Omental fat pad (tissue), 4 donors: Measurements from ENCODE around the gene MPP7. TPM values are rescaled to one million over a fixed set of nuclear protein-coding genes. Genes with fewer than 3 reads are reported as not detected.

Experiments
- ATAC-seq: fragments of 150-250 bp; one replicate; pipeline ENCODE4 v1.9.1; 2016; ENCODE audit warnings: mild to moderate bottlenecking, moderate library complexity; ENCODE audit not compliant: low FRiP score
- DNase-seq: peaks from one replicate; pipeline ENCODE4 v3.0.0-alpha.2; 2019; ENCODE audit warnings: low spot score
- small RNA-seq: library from RNA; depleted of rRNA; stranded (forward); fragments of <200 nt; gene quantifications from one replicate; pipeline ENCODE3, GENCODE V24; 2016
- total RNA-seq, 4 donors: library from RNA; depleted of rRNA; stranded (reverse); fragments of >200 nt; gene quantifications; one replicate each; pipeline ENCODE4 v1.1.0, GENCODE V29; 2016
- TF ChIP-seq, protein P1 (sequence below), 3 donors: fragments of 450-650 bp; IDR thresholded peaks; one replicate each; pipeline ENCODE4 v1.5.1; 2016 to 2017; ENCODE audit warnings: antibody characterized with exemption in 3 of 3, mild to moderate bottlenecking in 3 of 3, moderate library complexity in 2 of 3

The MPP7 gene
- total RNA-seq, 4 donors from 2014 or later: 4.4 to 10.7 (median 5.9) TPM

DNA sequence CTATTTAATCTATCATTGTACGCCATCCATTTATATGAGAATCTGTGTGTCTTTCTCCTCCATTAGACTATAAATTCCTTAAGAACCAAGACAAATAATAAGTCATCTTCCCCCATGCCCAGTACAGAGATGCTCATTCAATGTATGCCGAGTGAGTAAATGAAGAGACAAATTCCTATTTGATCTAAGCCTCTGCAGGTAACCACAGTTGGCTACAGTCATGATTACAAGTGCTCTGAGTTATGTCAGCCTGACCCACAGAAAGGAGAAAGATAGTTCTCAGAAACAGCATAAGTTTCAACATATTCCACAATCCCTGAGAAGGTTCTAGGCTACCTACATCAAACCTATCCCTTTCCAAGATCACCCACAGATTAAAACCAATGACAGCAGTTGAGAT lies 46.1 kb downstream of the MPP7 start:
- DNase-seq (no peak), ATAC-seq (no peak)
- TF ChIP-seq, protein P1, sequence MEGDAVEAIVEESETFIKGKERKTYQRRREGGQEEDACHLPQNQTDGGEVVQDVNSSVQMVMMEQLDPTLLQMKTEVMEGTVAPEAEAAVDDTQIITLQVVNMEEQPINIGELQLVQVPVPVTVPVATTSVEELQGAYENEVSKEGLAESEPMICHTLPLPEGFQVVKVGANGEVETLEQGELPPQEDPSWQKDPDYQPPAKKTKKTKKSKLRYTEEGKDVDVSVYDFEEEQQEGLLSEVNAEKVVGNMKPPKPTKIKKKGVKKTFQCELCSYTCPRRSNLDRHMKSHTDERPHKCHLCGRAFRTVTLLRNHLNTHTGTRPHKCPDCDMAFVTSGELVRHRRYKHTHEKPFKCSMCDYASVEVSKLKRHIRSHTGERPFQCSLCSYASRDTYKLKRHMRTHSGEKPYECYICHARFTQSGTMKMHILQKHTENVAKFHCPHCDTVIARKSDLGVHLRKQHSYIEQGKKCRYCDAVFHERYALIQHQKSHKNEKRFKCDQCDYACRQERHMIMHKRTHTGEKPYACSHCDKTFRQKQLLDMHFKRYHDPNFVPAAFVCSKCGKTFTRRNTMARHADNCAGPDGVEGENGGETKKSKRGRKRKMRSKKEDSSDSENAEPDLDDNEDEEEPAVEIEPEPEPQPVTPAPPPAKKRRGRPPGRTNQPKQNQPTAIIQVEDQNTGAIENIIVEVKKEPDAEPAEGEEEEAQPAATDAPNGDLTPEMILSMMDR (IDR thresholded peaks at IDR 0.05): no peak

DNA sequence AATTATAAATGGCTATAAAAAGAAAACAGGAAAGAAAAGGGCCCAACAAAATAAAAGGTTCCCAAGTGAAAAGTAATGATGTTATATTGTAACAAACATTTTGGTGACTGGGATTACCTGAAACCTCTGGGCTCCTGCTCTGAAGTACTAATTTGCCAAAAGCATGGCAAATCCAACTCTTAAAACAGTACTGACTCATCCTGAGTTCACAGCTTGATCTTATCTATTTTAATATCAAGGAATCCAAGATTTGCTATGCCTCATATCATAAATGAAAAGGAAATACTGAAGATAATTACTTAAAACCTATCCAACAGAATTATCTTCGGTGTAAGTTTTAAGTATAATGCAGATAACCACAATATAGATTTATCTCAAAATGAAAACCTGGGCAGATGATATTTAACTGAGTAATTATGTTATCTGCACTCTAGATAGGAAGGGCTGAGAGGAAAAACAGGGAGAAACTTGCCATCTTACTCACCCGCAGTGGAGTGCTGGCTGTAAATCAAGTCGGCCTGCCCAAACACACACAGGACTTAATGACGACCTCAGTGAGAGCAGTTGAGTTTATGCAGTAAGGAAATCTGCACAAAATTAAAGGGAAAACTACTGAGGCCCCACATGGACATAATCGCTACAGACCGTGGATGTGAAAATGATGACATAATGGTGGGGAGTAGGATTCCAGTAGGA lies 48.4 kb downstream of the MPP7 start:
- TF ChIP-seq, protein P1 (IDR thresholded peaks at IDR 0.05): no peak
- DNase-seq (no peak), ATAC-seq (peak; percentile 86)

DNA sequence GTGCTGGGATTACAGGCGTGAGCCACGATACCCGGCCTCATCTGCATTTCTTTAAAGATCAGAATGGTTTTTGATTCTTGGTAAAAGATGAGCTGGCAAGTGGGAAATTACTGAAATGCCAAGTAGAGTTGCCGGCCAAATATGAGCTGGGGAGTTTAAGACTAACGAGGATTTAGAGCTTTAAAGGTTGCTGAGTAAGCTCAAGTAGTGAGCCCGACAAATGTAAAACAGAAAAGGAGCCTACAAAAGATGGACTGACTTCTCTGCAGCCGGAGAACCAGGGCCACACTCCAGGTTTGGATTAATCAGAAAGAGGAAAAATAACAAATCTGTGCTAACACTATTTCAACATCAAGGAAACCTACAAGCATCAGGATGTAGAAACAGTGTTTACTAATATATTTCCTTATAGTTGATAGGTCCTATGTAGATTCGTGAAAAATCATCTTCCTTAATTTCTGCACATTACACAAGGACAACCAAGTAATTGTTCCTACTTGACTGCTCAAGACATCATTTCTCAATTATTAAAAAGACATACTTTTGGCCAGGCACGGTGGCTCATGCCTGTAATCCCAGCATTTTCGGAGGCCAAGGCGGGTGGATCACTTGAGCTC lies 49.6 kb downstream of the MPP7 start:
- peak; percentile 75 for ATAC-seq
- no peak for DNase-seq
- TF ChIP-seq, protein P1 (IDR thresholded peaks at IDR 0.05): no peak

Small RNA genes within 50 kb of the gene (small RNA-seq; reads per million reads assigned to genes)
- gene MIR8086: not detected

Other genes with a start within 250 kb of the MPP7 start
- gene WAC, start 230.1 kb upstream of the MPP7 start, total RNA-seq: 100 to 1,000 TPM; 107 to 117 (median 113) TPM